ENCODE measurements around the gene EID2. TPM values are rescaled to one million over a fixed set of nuclear protein-coding genes. Genes with fewer than 3 reads are reported as not detected.
A peak's percentile ranks its signal among the peaks of the same experiment; 100 is the strongest.

Gene EID2
- total and polyA plus RNA-seq, 2 of the 13 experiments (the other 11 are each of a cell fraction or from before 2014, with no cell fraction given), result 3.7 to 14.1 TPM

- TF ChIP-seq ZNF788 (CRISPR knock-in tag; IDR thresholded peaks at IDR 0.05; ENCODE audit: borderline replicate concordance) (peak; percentile 64; the same call in 1 of the 2 replicates), TCF12 (IDR thresholded peaks at IDR 0.05) (no peak), TCF12 (CRISPR knock-in tag; IDR thresholded peaks at IDR 0.05) (no peak), FLYWCH1 (CRISPR knock-in tag; IDR thresholded peaks at IDR 0.05) (peak; percentile 97; the same call in 1 of the 2 replicates), ONECUT2 (CRISPR knock-in tag; IDR thresholded peaks at IDR 0.05) (0 out of 2 replicates have a peak, but pooled peaks have one; percentile 42), SAP130 (CRISPR knock-in tag; IDR thresholded peaks at IDR 0.05; ENCODE audit: low read depth) (peak; percentile 27; the same call in 1 of the 2 replicates), ZHX2 (IDR thresholded peaks at IDR 0.05; ENCODE audit: low read depth) (no peak), ZHX2 (CRISPR knock-in tag; IDR thresholded peaks at IDR 0.05; ENCODE audit: borderline replicate concordance) (peak; percentile 98), MEIS2 (CRISPR knock-in tag; IDR thresholded peaks at IDR 0.05) (peak; percentile 95), ZNF678 (CRISPR knock-in tag; IDR thresholded peaks at IDR 0.05) (peak; percentile 75; the same call in 1 of the 2 replicates), FOXK2 (IDR thresholded peaks at IDR 0.05) (no peak), ZNF510 (CRISPR knock-in tag; IDR thresholded peaks at IDR 0.05; ENCODE audit: low read depth) (no peak), ZSCAN5A (CRISPR knock-in tag; IDR thresholded peaks at IDR 0.05; ENCODE audit: borderline replicate concordance) (peak; percentile 78), E2F5 (CRISPR knock-in tag; conservative IDR thresholded peaks at IDR 0.05) (peak; percentile 61; the same call in 1 of the 2 replicates), DZIP1 (CRISPR knock-in tag; IDR thresholded peaks at IDR 0.05) (peak; percentile 76; the same call in 1 of the 2 replicates), KAT7 (CRISPR knock-in tag; IDR thresholded peaks at IDR 0.05; ENCODE audit: borderline replicate concordance) (no peak), ZNF709 (CRISPR knock-in tag; IDR thresholded peaks at IDR 0.05) (peak; percentile 84; the same call in 1 of the 2 replicates), TEF (CRISPR knock-in tag; IDR thresholded peaks at IDR 0.05) (peak; percentile 89)
Observed at GRCh38 chr19:39506944-39507714, 32.8 kb downstream of the EID2 start (continued).

All from HepG2 (cell line).